HCT116 (cell line): ENCODE data around the gene SMYD3. TPM values are rescaled to one million over a fixed set of nuclear protein-coding genes. Genes with fewer than 3 reads are reported as not detected.

ENCODE experiments used
- ATAC-seq: fragments of 200-7000 bp; cut with Tn5 transposase; 2 replicates; pipeline ENCODE4 v1.9.1; 2020; ENCODE audit warnings: mild to moderate bottlenecking, moderate library complexity
- BruUV-seq: library from RNA; stranded (reverse); fragments of 400-500 nt; replicated peaks from 2 replicates; lab custom pipeline; 2021; lab: Mats Ljungman, UMichigan
- CTCF ChIA-PET: fragments of 300-600 bp; sonication (Branson Sonifier 250); formaldehyde crosslinking; loops from one replicate; lab custom pipeline; 2021; ENCODE audit warnings: antibody characterized with exemption; lab: Charles Lee
- POLR2A ChIA-PET: fragments of 300-600, 350-600 bp; sonication (Branson Sonifier 250); formaldehyde crosslinking; loops from one replicate; lab custom pipeline; 2021; ENCODE audit warnings: antibody characterized with exemption; lab: Charles Lee
- RAD21 ChIA-PET, 2 experiments: fragments of 300-600 bp; sonication (Branson Sonifier 250); formaldehyde crosslinking; loops; one replicate each; lab custom pipeline; 2023; ENCODE audit warnings: low total read pairs in 2 of 2; ENCODE audit not compliant: uncharacterized antibody in 2 of 2, unreplicated experiment in 2 of 2, low non-redundant PET in 1 of 2; lab: Charles Lee
- DNase-seq: peaks from one replicate; pipeline ENCODE4 v3.0.0-alpha.2; 2010; ENCODE audit warnings: low read depth, low spot score
- H2AFZ ChIP-seq: fragments of 200-600 bp; shearing (Covaris generic), sonication (generic); 2 replicates; pipeline ENCODE4 v1.6.1; 2017; ENCODE audit warnings: low read depth, mixed run types, mixed read lengths, antibody characterized with exemption, low read length; ENCODE audit not compliant: poor library complexity, severe bottlenecking
- H3K27ac ChIP-seq: 2 replicates; pipeline ENCODE4 v1.5.1; 2012; ENCODE audit warnings: low read depth, low read length
- H3K27me3 ChIP-seq: fragments of 200-600 bp; sonication (generic); 2 replicates; pipeline ENCODE4 v1.6.1; 2016; ENCODE audit warnings: mixed run types, low read length, mixed read lengths; ENCODE audit not compliant: insufficient read depth
- H3K36me3 ChIP-seq, 2 experiments: fragments of 200-500 bp in 1 of 2; fragments of 200-600 bp in 1 of 2; sonication (Bioruptor generic) in 1 of 2; sonication (generic) in 1 of 2; 2 replicates each; pipeline versions ENCODE4 v1.5.1 to v1.6.1; 2014 to 2016; ENCODE audit warnings: low read length in 2 of 2, inconsistent platforms in 1 of 2, mixed read lengths in 1 of 2, mixed run types in 1 of 2; ENCODE audit not compliant: insufficient read depth in 2 of 2, control insufficient read depth in 1 of 2
- H3K4me1 ChIP-seq, 2 experiments: fragments of 200-600 bp in 1 of 2; sonication (generic) in 1 of 2; 2 replicates each; pipeline versions ENCODE4 v1.5.1 to v1.6.1; 2012 to 2017; ENCODE audit warnings: low read length in 2 of 2, inconsistent platforms in 1 of 2, mild to moderate bottlenecking in 1 of 2, mixed read lengths in 1 of 2, mixed run types in 1 of 2, moderate library complexity in 1 of 2; ENCODE audit not compliant: insufficient read depth in 2 of 2, control insufficient read depth in 1 of 2
- H3K4me2 ChIP-seq: fragments of 200-600 bp; sonication (generic); 2 replicates; pipeline ENCODE4 v1.6.1; 2017; ENCODE audit warnings: mixed run types, low read length, mixed read lengths
- H3K4me3 ChIP-seq, 2 experiments: fragments of 200-600 bp in 1 of 2; sonication (generic) in 1 of 2; replicated peaks in 1 of 2; 2 replicates each; pipeline ENCODE4 v1.5.1; 2011 to 2016; ENCODE audit warnings: low read length in 2 of 2, control low read depth in 1 of 2, low read depth in 1 of 2, mild to moderate bottlenecking in 1 of 2, mixed read lengths in 1 of 2, mixed run types in 1 of 2
- H3K79me2 ChIP-seq: fragments of 200-600 bp; sonication (generic); 2 replicates; pipeline ENCODE4 v1.6.1; 2017; ENCODE audit warnings: mild to moderate bottlenecking, mixed run types, low read length, moderate library complexity, mixed read lengths; ENCODE audit not compliant: insufficient read depth
- H3K9ac ChIP-seq: fragments of 200-600 bp; sonication (generic); 2 replicates; pipeline ENCODE4 v1.6.1; 2016; ENCODE audit warnings: low read length, mixed read lengths
- H3K9me2 ChIP-seq: fragments of 200-600 bp; sonication (generic), shearing (Covaris generic); 2 replicates; pipeline ENCODE4 v1.6.1; 2017; ENCODE audit warnings: mixed run types, mild to moderate bottlenecking, moderate library complexity; ENCODE audit not compliant: insufficient read depth
- H3K9me3 ChIP-seq, 2 experiments: fragments of 200-500 bp in 1 of 2; fragments of 200-600 bp in 1 of 2; sonication (Bioruptor generic) in 1 of 2; sonication (generic) in 1 of 2; 2 replicates each; pipeline ENCODE4 v1.6.1; 2014 to 2017; ENCODE audit warnings: low read length in 2 of 2, mixed read lengths in 2 of 2, inconsistent platforms in 1 of 2, low read depth in 1 of 2, mild to moderate bottlenecking in 1 of 2, mixed run types in 1 of 2, moderate library complexity in 1 of 2; ENCODE audit not compliant: control insufficient read depth in 1 of 2, insufficient read depth in 1 of 2
- H4K20me1 ChIP-seq: fragments of 200-600 bp; sonication (generic), shearing (Covaris generic); 2 replicates; pipeline ENCODE4 v1.6.1; 2017; ENCODE audit warnings: mixed run types, mild to moderate bottlenecking, moderate library complexity; ENCODE audit not compliant: insufficient read depth
- ATF3 ChIP-seq: IDR thresholded peaks from 2 replicates; pipeline ENCODE4 v1.6.1; 2012
- POLR2A ChIP-seq: IDR thresholded peaks from 2 replicates; pipeline ENCODE4 v1.7.0; 2011; ENCODE audit warnings: borderline replicate concordance; ENCODE audit not compliant: insufficient read depth, insufficient read length; ENCODE audit errors: extremely low read depth
- REST ChIP-seq: IDR thresholded peaks from 2 replicates; pipeline ENCODE4 v1.6.1; 2012; ENCODE audit warnings: low read depth
- TCF7L2 ChIP-seq: IDR thresholded peaks from 2 replicates; pipeline ENCODE4 v1.7.0; 2011; ENCODE audit warnings: borderline replicate concordance, inconsistent platforms; ENCODE audit not compliant: insufficient read depth, insufficient read length; ENCODE audit errors: extremely low read depth
- intact Hi-C: fragments of 100-400 bp; cut with micrococcal nuclease; formaldehyde crosslinking; loops from 2 replicates; pipeline ENCODE4 v1.10.0; 2022
- total RNA-seq: library from RNA; stranded (reverse); gene quantifications from one replicate; pipeline ENCODE4 v1.2.1, GENCODE V29; 2021; ENCODE audit not compliant: unreplicated experiment
- TF ChIP-seq, protein P1 (sequence below), 3 experiments: fragments of 200-600 bp in 1 of 3; sonication (generic) in 1 of 3; IDR thresholded peaks in 2 of 3; conservative IDR thresholded peaks in 1 of 3; 2 replicates each; pipeline ENCODE4 v1.5.1; 2012 to 2017; ENCODE audit warnings: low read depth in 2 of 3, low read length in 2 of 3, antibody characterized with exemption in 1 of 3, borderline replicate concordance in 1 of 3, control low read depth in 1 of 3, mild to moderate bottlenecking in 1 of 3, mixed read lengths in 1 of 3, mixed run types in 1 of 3, moderate library complexity in 1 of 3; ENCODE audit not compliant: insufficient read depth in 1 of 3

SMYD3 gene
- total RNA-seq, 1 experiment from 2014 or later = 33.6 TPM

GRCh38 chr1:246320286-246320685, 186.8 kb downstream of the SMYD3 start:
- no peak for ATAC-seq
- POLR2A ChIA-PET = no interaction called here
- H3K79me2 ChIP-seq = no peaks in the 10 kb centered on the region

More at GRCh38 chr1:246320286-246320685, 186.8 kb downstream of the SMYD3 start:
- RAD21 ChIA-PET = no interaction called here
- Histone ChIP-seq H3K36me3 (no peaks in the 10 kb centered on the region), H3K4me3 (no peak overlapping the region), H3K9ac (no peak overlapping the region), H4K20me1 (no peaks in the 10 kb centered on the region), H3K9me3 (no peaks in the 10 kb centered on the region), H3K4me1 (no peaks in the 10 kb centered on the region), H2AFZ (no peak overlapping the region), H3K27ac (no peak overlapping the region), H3K9me2 (no peaks in the 10 kb centered on the region), H3K27me3 (no peaks in the 10 kb centered on the region), H3K4me2 (no peak overlapping the region)
- no peak for TF ChIP-seq ATF3
- no peak for TF ChIP-seq POLR2A
- no peak for TF ChIP-seq TCF7L2
- TF ChIP-seq REST = no peak
- TF ChIP-seq, protein P1, sequence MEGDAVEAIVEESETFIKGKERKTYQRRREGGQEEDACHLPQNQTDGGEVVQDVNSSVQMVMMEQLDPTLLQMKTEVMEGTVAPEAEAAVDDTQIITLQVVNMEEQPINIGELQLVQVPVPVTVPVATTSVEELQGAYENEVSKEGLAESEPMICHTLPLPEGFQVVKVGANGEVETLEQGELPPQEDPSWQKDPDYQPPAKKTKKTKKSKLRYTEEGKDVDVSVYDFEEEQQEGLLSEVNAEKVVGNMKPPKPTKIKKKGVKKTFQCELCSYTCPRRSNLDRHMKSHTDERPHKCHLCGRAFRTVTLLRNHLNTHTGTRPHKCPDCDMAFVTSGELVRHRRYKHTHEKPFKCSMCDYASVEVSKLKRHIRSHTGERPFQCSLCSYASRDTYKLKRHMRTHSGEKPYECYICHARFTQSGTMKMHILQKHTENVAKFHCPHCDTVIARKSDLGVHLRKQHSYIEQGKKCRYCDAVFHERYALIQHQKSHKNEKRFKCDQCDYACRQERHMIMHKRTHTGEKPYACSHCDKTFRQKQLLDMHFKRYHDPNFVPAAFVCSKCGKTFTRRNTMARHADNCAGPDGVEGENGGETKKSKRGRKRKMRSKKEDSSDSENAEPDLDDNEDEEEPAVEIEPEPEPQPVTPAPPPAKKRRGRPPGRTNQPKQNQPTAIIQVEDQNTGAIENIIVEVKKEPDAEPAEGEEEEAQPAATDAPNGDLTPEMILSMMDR (IDR thresholded peaks at IDR 0.05 in 2 of 3, conservative IDR thresholded peaks at IDR 0.05 in 1 of 3; ENCODE audit: borderline replicate concordance in 1 of 3, insufficient read depth in 1 of 3, low read depth in 2 of 3, low read length in 2 of 3) = no peak
- intact Hi-C loops = no loop called here
- DNase-seq = no peak
- CTCF ChIA-PET = no interaction called here
- BruUV-seq = no TSS peak
